Esophagus (tissue), 2 donors: Measurements from ENCODE around the gene PPIG. TPM values are rescaled to one million over a fixed set of nuclear protein-coding genes. Genes with fewer than 3 reads are reported as not detected.

Experiments used
- H3K27ac ChIP-seq, 2 donors: one replicate each; pipeline ENCODE4 v1.5.1; 2013; ENCODE audit warnings: low read depth in 2 of 2, mild to moderate bottlenecking in 2 of 2, inconsistent platforms in 1 of 2, low read length in 1 of 2, moderate library complexity in 1 of 2
- H3K27me3 ChIP-seq, 2 donors: one replicate each; pipeline ENCODE4 v1.6.1; 2013; ENCODE audit warnings: low read length in 2 of 2, control low read depth in 1 of 2, mild to moderate bottlenecking in 1 of 2; ENCODE audit not compliant: insufficient read depth in 2 of 2, control insufficient read depth in 1 of 2
- H3K36me3 ChIP-seq, 2 donors: one replicate each; pipeline ENCODE4 v1.6.1; 2013; ENCODE audit warnings: low read length in 1 of 2; ENCODE audit not compliant: control insufficient read depth in 2 of 2, insufficient read depth in 2 of 2
- H3K4me1 ChIP-seq, 2 donors: one replicate each; pipeline ENCODE4 v1.6.1; 2013; ENCODE audit warnings: low read length in 1 of 2; ENCODE audit not compliant: control insufficient read depth in 2 of 2, insufficient read depth in 2 of 2
- H3K4me3 ChIP-seq, 2 donors: one replicate each; pipeline ENCODE4 v1.5.1; 2013; ENCODE audit warnings: low read length in 2 of 2, mild to moderate bottlenecking in 2 of 2, low read depth in 1 of 2, moderate library complexity in 1 of 2
- H3K9me3 ChIP-seq, 2 donors: one replicate each; pipeline ENCODE4 v1.6.1; 2013; ENCODE audit warnings: mild to moderate bottlenecking in 2 of 2, low read depth in 1 of 2, low read length in 1 of 2, moderate library complexity in 1 of 2; ENCODE audit not compliant: control insufficient read depth in 2 of 2, insufficient read depth in 1 of 2
- WGBS, 2 donors: extraction: QIAGEN DNeasy Blood & Tissue Kit; methylation state at CpG; one replicate each; pipeline ENCODE4 v1.1.7; 2013; 5-methylcytosine and 5-hydroxymethylcytosine counted together
- polyA plus RNA-seq, 2 donors: library from polyadenylated mRNA; stranded (reverse); fragments of 200-250 nt; gene quantifications; one replicate each; pipeline ENCODE4 v1.2.3, GENCODE V29; 2013
- donor health status: healthy with polysubstance abuse.
- donor health status: Bipolar disorder and iron deficiency.

PPIG gene
- polyA plus RNA-seq, 2 donors, result 24.1 to 40.5 TPM

DNA sequence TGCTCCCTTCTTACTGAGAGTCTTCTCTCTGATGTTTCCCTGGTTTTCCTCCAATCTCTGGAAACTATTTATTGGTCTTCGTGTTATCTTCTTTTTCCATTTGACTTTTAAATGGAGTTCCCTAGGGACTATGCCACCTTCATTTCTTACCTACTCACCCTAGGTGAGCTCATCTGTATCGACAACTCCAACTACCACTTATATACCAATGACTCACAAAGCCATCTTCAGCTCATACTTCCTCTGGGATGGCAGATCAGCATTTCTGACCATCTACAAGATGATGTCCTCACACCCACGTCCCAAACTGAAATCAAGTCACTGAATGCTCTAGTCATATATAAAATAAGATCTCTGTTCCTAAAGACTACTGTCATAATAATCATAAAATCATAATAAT lies 69.5 kb downstream of the PPIG start:
- Histone ChIP-seq H3K9me3 (no peaks in the 10 kb centered on the region), H3K4me1 (no peaks in the 10 kb centered on the region), H3K27ac (no peak overlapping the region), H3K4me3 (no peak overlapping the region), H3K27me3 (no peaks in the 10 kb centered on the region), H3K36me3 (no peaks in the 10 kb centered on the region)
- WGBS, 2 donors, result 75 to 78% methylated on average over 3 of the region's 3 CpGs

DNA sequence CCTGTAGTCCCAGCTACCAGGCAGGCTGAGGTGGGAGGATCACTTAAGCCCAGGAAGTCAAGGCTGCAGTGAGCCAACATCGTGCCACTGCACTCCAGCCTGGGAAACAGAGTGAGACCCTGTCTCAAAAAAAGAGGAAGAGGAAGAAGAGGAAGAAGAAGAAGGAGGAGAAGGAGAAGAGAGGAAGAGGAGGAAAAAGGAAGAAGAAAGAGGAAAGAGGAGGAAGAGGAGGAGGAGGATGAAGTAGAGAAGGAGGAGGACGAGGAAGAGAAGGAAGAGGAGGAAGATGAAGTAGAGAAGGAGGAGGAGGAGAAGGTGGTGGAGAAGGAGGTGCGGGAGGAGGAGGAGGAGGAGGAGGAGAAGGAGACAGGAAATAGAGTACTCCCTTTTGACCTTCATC lies 72.0 kb downstream of the PPIG start:
- no peaks in the 10 kb centered on the region for H3K9me3 ChIP-seq
- no peaks in the 10 kb centered on the region for H3K4me1 ChIP-seq
- no peaks in the 10 kb centered on the region for H3K27me3 ChIP-seq
- 77 to 82% methylated on average over 3 of the region's 3 CpGs for WGBS, 2 donors
- H3K27ac ChIP-seq, result no peak overlapping the region
- no peaks in the 10 kb centered on the region for H3K36me3 ChIP-seq
- H3K4me3 ChIP-seq, result no peak overlapping the region

DNA sequence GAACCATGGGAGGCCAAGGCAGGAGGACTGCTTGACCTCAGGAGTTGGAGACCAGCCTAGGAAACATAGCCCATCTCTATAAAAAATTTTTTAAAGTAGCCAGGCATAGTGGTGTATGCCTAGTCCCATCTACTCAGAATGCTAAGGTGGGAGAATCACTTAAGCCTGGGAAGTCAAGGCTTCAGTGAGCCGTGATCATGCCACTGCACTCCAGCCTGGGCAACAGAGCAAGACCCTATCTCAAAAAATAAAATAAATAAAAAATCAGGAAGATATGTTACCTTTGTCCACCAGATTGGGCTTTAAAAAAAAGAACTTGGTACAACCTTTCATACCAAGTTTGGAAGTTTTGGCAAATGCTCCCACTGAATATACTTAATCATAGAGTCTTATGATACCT lies 74.7 kb downstream of the PPIG start:
- no peaks in the 10 kb centered on the region for H3K27me3 ChIP-seq
- H3K4me3 ChIP-seq, result no peak overlapping the region
- H3K27ac ChIP-seq, result no peak overlapping the region
- no peaks in the 10 kb centered on the region for H3K9me3 ChIP-seq
- no peaks in the 10 kb centered on the region for H3K4me1 ChIP-seq
- H3K36me3 ChIP-seq, result no peaks in the 10 kb centered on the region
- 96 to 100% methylated on average over 1 of the region's 1 CpG for WGBS, 2 donors

DNA sequence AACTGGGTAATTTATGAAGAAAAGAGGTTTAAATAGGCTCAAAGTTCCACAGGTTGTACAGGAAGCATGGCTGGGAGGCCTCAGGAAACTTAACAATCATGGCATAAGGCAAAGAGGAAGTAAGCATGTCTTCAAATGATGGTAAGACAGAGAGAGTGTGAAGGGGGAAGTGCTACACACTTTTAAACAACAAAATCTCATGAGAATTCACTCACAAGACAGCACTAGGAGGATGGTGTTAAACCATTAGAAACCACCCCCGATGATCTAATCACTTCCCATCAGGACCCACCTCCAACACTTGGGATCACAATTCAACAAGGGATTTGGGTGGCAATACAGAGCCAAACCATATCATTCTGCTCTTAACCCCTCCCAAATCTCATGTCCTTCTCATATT lies 75.2 kb downstream of the PPIG start:
- Histone ChIP-seq H3K9me3 (no peaks in the 10 kb centered on the region), H3K27ac (no peak overlapping the region), H3K36me3 (no peaks in the 10 kb centered on the region), H3K4me3 (no peak overlapping the region), H3K27me3 (no peaks in the 10 kb centered on the region), H3K4me1 (no peaks in the 10 kb centered on the region)
- 81 to 88% methylated on average over 1 of the region's 1 CpG for WGBS, 2 donors

DNA sequence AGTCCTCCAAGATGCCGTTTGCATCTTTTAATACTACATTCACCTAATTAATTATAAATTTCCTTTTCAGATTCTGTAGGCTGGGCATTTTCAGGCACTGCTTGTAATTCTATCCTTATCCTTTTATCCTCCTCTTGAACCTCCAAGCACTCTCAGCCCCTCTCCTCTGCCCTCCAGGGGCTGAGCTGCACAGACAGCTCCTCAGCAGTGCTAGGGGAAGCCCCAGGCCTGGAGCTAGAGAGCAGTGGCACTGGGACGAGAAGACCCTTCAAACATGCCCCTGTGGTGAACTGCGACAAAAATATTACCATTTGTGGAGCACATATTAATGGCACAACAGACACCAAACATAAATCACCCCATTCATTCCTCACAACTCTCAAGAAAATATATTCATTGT lies 77.1 kb downstream of the PPIG start:
- WGBS, 2 donors, result 71 to 89% methylated on average over 3 of the region's 3 CpGs
- H3K36me3 ChIP-seq, result no peaks in the 10 kb centered on the region
- H3K27ac ChIP-seq, result no peak overlapping the region
- H3K4me1 ChIP-seq, result no peaks in the 10 kb centered on the region
- no peaks in the 10 kb centered on the region for H3K27me3 ChIP-seq
- H3K9me3 ChIP-seq, result no peaks in the 10 kb centered on the region
- H3K4me3 ChIP-seq, result no peak overlapping the region

DNA sequence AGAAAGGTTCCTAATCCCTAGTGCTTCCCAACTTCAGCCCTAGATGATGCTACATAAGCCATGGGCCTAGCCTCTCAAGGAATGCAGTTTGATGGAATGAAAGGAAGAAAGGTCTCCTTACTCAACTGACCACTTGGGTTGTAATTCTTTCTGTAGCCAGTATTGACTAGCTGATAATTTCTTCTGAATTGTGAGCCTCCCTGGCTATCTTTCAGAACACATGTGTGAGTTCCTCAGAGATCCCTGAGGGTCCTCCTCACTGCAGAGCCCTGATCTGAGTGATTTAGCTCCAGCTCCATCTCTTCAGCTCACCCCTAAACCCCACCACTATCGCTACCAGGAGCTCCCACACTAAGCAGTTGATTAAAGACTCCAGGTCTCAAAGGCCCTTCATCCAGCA lies 78.6 kb downstream of the PPIG start:
- no peaks in the 10 kb centered on the region for H3K4me1 ChIP-seq
- no peak overlapping the region for H3K27ac ChIP-seq
- WGBS, 2 donors, result 91 to 95% methylated on average over 1 of the region's 1 CpG

DNA sequence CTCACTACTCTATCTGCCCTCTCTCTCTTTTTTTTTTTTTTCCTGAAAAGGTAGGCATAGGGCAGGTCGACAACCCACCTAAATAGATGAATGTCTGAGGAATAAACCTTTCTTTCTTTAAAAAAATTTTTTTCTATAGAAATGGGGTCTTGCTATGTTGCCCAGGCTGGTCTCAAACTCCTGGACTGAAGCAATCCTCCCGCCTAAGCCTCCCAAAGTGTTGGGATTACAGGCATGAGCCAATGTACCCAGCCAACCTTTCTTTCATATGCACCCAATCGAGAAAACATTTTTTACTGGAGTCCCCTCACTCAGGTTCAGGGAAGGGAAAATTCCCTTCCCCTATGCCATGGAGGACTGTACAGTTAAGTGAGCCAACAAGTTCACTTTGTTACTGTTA lies 79.1 kb downstream of the PPIG start:
- Histone ChIP-seq H3K36me3 (no peaks in the 10 kb centered on the region), H3K27ac (no peak overlapping the region), H3K9me3 (no peaks in the 10 kb centered on the region), H3K4me3 (no peak overlapping the region), H3K27me3 (no peaks in the 10 kb centered on the region), H3K4me1 (no peaks in the 10 kb centered on the region)
- 92% methylated on average over 3 of the region's 3 CpGs for WGBS, 2 donors

More for the DNA sequence above, 78.6 kb downstream of the PPIG start:
- Histone ChIP-seq H3K36me3 (no peaks in the 10 kb centered on the region), H3K4me3 (no peak overlapping the region), H3K9me3 (no peaks in the 10 kb centered on the region), H3K27me3 (no peaks in the 10 kb centered on the region)

DNA sequence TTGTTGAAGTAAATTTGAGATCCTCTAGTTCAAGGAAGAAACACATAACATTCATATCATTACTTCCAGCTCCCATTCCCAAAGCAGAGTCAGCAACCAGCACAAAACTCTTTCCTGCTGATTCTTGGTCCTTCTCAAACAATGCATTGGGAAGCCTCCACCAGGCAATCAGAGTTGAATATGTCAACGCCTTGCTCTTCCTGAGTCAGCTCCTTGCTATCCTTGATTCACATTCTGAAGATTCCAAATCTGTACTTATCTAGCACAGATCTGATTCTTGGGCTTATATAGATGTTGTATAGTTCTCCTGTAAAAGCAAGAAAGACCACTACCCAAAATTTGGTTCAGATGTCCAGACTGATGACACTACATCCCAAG lies 80.4 kb downstream of the PPIG start:
- Histone ChIP-seq H3K4me3 (no peak overlapping the region), H3K27ac (no peak overlapping the region), H3K27me3 (no peaks in the 10 kb centered on the region), H3K9me3 (no peaks in the 10 kb centered on the region), H3K4me1 (no peaks in the 10 kb centered on the region), H3K36me3 (no peaks in the 10 kb centered on the region)
- 79 to 84% methylated on average over 1 of the region's 1 CpG for WGBS, 2 donors

DNA sequence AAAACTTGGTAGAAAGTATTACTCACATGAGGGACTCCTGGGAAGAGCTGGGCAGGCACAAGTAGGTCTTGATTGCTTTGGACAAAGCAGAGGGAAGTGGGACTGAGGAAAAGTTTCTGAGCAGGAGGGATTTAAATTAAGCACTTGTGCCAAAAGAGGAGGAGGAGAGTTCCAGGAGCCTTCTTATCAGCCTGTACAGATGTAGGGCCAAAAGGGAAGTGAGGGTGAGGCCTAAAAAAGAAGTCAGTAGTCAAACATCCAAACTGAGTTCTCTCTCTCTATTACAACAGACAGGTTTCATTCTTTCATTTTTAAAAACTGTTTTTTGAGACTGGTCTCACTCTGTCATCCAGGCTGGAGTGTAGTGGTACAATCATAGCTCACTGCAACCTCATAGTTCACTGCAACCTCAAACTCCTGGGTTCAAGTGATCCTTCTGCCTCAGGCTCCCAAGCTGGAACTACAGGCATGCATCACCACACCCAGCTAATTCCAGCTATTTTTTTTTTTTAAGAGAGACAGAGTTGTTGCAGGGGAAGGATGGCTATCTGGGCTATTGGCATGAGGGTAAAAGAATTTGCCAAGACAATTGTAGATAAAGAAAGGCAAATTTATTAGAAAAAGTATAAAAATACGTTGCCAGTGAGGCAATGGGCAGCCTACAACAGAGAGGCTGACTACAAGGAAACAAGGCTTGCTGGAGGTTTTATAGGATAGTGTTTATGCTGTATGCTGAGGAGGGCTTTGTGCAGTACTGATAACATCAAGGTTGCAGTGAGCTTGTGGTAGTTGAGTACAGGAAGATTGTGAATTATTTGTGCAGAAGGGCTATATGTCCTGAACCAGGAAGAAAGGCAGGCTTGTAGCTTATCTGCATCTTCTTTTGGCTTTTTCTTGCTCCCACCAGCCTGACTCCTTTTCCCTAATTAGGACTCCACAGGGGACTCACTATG lies 81.1 kb downstream of the PPIG start:
- Histone ChIP-seq H3K4me3 (no peak overlapping the region), H3K27ac (no peak overlapping the region), H3K9me3 (no peaks in the 10 kb centered on the region), H3K4me1 (no peaks in the 10 kb centered on the region), H3K27me3 (no peaks in the 10 kb centered on the region), H3K36me3 (no peaks in the 10 kb centered on the region)
- WGBS, 2 donors, result 72 to 79% methylated on average over 1 of the region's 1 CpG

DNA sequence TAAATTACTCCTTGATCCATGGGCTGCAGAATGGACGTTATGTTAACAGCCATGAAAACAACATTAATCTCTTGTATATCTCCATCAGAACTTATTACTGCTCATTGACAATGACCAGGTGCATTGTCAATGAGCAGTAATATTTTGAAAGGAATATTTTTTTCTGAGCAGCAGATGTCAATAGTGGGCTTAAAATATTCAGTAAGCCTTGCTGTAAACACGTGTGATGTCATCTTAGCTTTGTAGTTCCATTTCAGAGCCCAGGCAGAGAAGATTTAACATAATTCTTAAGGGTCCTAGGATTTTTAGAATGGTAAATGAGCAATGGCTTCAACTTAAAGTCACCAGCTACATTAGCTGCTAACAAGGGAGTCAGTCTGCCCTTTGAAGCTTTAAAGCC lies 83.4 kb downstream of the PPIG start:
- no peak overlapping the region for H3K4me3 ChIP-seq
- no peaks in the 10 kb centered on the region for H3K36me3 ChIP-seq
- H3K27me3 ChIP-seq, result no peaks in the 10 kb centered on the region
- no peak overlapping the region for H3K27ac ChIP-seq
- H3K9me3 ChIP-seq, result no peaks in the 10 kb centered on the region
- 30 to 35% methylated on average over 2 of the region's 2 CpGs for WGBS, 2 donors
- no peaks in the 10 kb centered on the region for H3K4me1 ChIP-seq
